Kidney epithelial cell (primary cell): ENCODE data around the gene WFIKKN1. TPM values are rescaled to one million over a fixed set of nuclear protein-coding genes. Genes with fewer than 3 reads are reported as not detected.

Experiments
- DNase-seq: peaks from one replicate; pipeline ENCODE4 v3.0.0-alpha.2; 2010; ENCODE audit warnings: low read depth
- H3K27me3 ChIP-seq: 2 replicates; pipeline ENCODE4 v1.6.0; 2011; ENCODE audit warnings: low read length; ENCODE audit not compliant: control insufficient read depth, insufficient read depth
- H3K36me3 ChIP-seq: 2 replicates; pipeline ENCODE4 v1.5.1; 2011; ENCODE audit warnings: low read length; ENCODE audit not compliant: control insufficient read depth, insufficient read depth
- H3K4me3 ChIP-seq: 2 replicates; pipeline ENCODE4 v1.5.1; 2011; ENCODE audit warnings: low read depth, mild to moderate bottlenecking, control low read depth, low read length
- CTCF ChIP-seq: IDR thresholded peaks from 2 replicates; pipeline ENCODE4 v1.5.1; 2011; ENCODE audit warnings: mild to moderate bottlenecking, moderate library complexity, low read length, control low read depth, inconsistent platforms; ENCODE audit not compliant: insufficient read depth, poor library complexity, severe bottlenecking
- total RNA-seq: library from RNA; depleted of rRNA; stranded (reverse); fragments of >200 nt; gene quantifications from 2 replicates; pipeline ENCODE4 v1.2.3, GENCODE V29; 2015

WFIKKN1 gene
- total RNA-seq, 1 donor from 2014 or later: 0.08 TPM

GRCh38 chr16:672851-673250 is 42.1 kb downstream of the WFIKKN1 start:
- Histone ChIP-seq H3K36me3 (no peaks in the 10 kb centered on the region), H3K4me3 (no peak overlapping the region), H3K27me3 (peaks cover 20% of the 10 kb centered on the region)
- TF ChIP-seq CTCF: no peak
- no peak for DNase-seq

GRCh38 chr16:673399-673991 is 42.7 kb downstream of the WFIKKN1 start:
- peaks cover 21% of the 10 kb centered on the region for H3K27me3 ChIP-seq
- no peak for TF ChIP-seq CTCF
- no peak for DNase-seq
- H3K36me3 ChIP-seq: no peaks in the 10 kb centered on the region
- H3K4me3 ChIP-seq: no peak overlapping the region

- H3K36me3 ChIP-seq: no peaks in the 10 kb centered on the region
- no peak overlapping the region for H3K4me3 ChIP-seq
- no peak for DNase-seq
- peaks cover 21% of the 10 kb centered on the region for H3K27me3 ChIP-seq
- TF ChIP-seq CTCF: no peak
Measured at GRCh38 chr16:674214-674881, 43.6 kb downstream of the WFIKKN1 start.

- no peak for DNase-seq
- H3K27me3 ChIP-seq: peaks cover 21% of the 10 kb centered on the region
- H3K36me3 ChIP-seq: no peaks in the 10 kb centered on the region
- H3K4me3 ChIP-seq: peak within 1 kb of the TSS; percentile 28
- TF ChIP-seq CTCF: no peak
Measured at GRCh38 chr16:674968-675883, 44.4 kb downstream of the WFIKKN1 start, which contains the start of gene RHBDL1. RHBDL1 (plus strand) TSS chr16:675671; CDS start chr16:675791, 120 bp downstream.

- peaks cover 21% of the 10 kb centered on the region for H3K27me3 ChIP-seq
- no peaks in the 10 kb centered on the region for H3K36me3 ChIP-seq
- peak overlapping the region; percentile 22 for H3K4me3 ChIP-seq
- TF ChIP-seq CTCF: no peak
- no peak for DNase-seq
Measured at GRCh38 chr16:675884-676564, 45.2 kb downstream of the WFIKKN1 start.
